NCI-H146 treated with DMSO at 0.1 percent for 48 hours (cell line): ENCODE data around the gene PTPRE.

Experiments
- DNase-seq: peaks from one replicate; lab custom pipeline; 2025; ENCODE audit not compliant: unreplicated experiment; lab: John Stamatoyannopoulos, UW

PTPRE gene

DNA sequence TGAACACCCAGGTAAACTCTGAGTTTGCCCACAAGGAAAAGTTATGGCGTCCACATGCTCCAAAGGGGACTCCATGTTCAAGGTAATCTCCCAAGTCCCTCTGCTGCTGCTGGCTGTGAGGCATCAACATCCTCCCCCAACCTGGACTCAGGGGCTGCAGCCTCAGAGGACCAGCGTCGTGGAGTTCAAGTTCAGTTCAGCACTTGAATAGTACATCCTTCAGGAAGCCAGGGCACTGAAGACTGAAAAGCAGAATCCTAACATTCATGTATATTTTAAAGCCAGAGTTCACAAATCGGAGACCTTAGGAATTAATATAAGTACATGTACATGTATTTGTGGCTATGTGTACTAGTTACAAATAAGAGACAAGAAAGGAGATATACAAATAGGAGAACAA is 90.4 kb downstream of the PTPRE start:
- DNase-seq = no peak

DNA sequence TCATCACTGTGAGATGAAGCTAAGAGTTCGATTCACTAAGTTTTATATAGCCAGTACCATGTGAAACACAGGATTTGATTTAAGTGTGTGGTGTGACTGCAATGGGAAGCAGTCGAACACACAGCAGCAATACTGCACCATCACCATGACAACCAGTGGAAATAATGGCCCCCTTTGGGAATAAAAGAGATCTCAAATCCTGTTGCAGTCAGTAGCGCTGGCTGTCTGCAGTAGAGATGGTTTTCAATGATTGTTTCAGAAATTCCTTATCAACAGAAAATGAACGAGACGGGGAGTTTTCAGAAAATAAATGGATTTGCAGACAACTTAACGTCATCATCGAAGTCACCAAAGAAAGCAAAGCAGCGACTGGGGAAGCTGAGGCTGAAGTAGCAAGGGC is 91.0 kb downstream of the PTPRE start:
- DNase-seq = no peak

DNA sequence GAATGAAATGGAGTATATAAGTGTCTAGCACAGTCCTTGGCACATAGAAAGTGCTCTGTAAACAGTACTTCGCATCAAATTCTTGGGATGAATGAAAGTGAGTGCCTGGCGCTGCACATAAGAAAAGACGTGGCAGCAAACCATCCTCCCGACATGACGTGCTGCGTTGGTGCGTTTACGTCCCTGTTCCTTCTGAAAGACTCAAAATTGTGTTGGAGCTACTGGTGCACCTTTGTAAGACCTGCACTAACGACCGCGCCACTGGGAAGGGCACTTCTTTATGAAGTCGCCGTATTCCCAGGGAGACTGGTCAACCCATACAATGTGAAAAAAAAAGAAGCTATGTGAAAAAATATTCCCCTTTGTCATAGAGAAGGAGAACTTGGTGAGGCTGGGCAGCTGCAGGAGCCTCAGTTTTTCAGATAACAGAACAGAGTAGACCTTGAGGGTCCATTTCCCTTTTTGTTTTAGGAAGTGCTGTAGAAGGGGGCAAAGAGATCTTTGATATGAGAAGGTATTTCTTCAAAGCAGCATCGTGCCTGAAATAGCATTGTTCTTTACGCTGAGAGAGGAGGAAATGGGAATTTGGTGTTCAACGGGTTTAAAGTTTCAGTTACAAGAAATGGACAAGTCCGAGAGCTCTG is 91.7 kb downstream of the PTPRE start:
- no peak for DNase-seq

DNA sequence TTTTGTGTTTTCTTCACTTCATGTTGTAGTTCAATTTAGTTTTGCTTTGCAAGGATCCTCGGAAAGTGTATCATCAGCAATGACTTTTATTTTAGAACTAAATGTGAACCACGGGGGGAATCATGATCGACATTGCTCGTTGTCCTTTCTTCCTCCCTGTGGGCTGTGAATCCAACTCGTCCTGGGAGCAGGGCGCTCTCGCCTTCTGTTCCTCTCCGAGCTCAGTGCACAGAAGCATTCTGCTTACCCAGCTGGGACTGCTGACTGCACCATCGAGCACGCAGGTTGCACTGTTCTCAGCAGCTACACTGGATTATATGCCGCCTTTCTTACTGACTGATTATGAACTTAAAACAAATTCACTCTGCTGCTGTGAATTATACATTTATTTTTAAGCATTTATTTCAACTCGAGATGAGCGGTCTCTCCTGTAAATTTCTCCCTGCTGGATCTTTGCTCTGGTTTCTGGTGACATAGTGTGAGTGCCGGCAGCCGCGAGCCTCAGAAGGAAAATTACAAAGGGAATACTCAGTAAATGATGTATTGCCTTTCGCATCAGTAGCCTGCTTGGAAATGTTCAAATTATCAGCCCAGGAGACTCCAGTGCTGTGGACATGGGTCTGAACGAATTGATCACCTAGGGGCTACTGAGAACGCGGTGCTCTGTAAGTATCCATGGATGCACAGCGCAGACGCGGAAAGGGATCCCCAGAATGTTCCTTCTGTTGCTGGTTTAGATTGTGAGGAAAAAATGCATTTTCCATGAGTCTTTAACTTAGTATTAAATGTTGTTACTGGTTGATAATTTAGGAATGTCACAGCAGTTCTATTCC is 92.6 kb downstream of the PTPRE start:
- no peak for DNase-seq

DNA sequence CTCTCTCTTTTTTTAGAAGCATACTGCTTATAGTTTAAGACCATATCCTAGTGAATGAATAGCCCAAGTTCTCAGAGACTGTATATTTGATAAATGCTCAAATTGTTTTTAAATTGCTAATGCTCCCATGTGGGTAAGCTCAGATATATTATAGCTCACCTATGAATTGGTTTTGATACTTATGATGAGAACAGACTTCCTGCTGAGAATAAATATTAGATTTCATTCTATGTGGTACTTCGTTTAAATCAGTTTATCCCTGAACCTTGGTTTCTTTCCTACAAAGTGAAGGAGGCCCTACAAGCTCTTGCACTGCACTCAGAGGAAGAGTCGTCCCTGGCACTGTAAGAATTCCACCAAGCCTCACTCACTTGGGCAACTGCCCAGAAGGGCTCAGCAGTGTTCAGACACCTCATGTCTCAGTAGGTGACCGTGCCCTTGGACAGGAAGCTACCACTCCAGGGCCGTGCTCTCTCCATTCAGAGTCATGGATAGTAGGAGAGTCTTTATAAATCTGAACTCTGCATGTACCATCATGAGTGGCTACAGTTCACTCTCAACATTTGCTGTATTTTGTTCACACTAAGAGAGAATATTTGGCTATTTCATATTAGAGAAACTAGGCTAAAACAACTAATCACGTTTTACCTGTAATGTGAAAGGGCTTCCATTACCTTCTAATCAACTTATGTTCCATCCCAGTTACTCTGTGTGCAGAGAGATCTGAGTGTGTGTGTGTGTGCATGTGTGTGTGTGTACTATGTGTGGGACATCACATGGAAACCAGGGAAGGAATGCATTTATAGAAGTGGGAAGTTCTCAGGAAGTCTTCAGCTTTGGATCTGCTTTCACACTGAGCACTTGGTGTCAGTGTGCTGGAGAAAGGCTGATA is 93.8 kb downstream of the PTPRE start:
- DNase-seq = no peak

DNA sequence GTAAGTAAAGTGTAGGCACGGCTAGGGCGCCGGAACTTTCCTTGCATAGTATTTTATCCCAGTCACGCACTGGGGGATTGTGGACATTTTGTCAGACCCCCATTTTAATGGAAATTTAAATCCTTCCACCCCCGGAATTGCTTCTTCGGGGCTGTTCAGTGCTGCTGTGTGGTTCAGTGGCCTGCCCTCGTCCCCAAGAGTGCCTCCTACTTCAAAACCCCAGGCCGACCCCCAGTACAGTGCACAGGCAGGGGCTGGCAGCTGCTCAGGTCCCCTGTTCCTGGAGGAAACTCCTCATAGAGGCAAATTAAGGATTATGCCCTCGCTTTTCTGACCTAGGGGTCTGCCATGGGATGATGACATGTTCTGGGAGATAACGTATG is 94.5 kb downstream of the PTPRE start:
- no peak for DNase-seq

DNA sequence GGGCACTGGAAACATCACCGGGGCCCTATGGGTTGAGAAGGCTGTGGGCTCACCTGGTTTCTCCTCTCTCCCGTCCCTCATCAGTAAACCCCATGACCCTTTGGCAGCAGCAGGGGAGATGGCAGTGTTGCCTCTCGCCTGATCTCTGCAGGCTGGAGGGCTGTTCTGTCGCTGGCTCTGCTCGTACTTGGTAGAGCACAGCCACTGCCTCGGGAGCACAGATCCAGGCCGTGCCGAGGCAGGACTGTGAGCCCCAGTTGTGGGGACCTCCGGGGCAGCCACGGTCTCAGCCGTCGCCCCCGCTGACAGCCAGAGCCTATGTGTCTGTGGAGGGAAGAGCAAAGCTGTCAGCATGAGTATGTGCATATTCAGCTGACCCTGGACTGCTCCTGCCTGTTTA is 94.9 kb downstream of the PTPRE start:
- DNase-seq = no peak

DNA sequence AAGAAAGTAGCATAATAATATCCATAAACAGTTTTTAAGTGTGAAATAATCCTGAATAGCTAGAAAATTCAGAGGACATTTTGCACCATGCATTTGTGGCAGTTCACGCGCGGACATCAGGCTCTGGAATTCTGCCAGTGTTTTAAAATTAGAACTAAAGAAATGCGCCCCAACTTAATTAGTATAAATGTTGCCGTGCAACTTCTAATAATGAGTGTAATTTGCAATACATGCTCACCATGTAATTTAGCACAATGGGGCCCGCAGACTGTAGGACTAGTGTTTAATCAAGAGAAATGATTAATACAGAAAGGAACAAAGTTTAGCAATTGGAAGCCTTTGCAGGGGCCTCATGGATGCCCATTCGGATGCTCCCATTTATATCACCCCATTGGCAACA is 96.6 kb downstream of the PTPRE start:
- DNase-seq = no peak

DNA sequence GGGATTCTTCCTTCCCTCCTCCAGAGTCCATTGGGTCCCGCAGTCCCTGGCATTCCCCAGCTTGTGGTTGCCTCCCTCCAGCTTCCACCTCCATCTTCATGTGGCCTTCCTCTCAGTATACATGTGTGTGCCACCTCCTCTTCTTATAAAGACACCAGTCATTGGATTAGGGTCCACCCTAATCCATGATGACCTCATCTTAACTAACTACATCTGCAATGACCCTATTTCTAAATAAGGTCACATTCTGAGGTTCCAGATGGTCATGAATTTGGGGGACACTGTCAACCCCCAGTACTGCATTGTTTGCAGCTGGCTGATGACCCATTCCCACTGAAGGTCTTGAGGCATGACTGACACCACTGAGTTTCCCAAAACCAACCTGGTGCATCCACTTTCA is 99.0 kb downstream of the PTPRE start:
- DNase-seq = no peak

DNA sequence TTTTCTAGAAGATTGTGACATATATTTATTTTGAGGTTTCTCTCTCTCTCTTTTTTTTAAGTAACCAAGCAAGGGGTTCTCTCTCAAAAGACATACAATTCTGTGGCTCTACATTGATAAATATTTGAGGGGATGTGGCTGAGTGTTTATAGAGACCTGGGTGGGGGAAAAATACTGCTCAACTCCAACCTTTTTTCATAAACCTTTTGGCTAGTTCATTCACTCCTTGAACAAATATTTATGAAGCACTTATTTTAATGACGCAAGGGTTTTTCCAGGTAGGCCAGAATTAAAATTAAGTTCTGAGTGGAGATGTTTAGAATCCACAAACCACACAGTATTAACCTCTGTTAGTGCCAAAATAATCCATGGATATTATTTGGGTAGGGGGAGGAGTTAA is 100.2 kb downstream of the PTPRE start:
- DNase-seq = no peak

DNA sequence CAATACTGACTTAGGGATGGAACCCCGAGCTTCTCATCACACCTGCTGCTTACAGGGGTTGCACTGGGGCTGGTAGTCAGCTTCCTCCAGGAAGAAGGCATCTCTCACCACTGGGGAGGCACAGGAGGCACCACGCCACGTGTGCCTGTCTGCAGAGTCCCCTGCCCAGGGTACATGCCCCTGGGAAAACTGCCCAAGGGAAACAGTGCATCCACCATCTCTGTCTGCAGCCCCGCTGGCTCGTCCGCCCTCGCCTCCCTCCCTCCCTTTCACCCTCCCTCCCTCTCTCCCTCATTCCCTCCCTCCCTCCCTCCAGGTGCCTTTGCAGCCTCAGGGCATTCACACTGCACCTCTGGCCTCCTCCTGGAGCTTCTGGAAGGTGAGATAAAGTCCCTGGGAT is 101.1 kb downstream of the PTPRE start:
- DNase-seq = no peak

DNA sequence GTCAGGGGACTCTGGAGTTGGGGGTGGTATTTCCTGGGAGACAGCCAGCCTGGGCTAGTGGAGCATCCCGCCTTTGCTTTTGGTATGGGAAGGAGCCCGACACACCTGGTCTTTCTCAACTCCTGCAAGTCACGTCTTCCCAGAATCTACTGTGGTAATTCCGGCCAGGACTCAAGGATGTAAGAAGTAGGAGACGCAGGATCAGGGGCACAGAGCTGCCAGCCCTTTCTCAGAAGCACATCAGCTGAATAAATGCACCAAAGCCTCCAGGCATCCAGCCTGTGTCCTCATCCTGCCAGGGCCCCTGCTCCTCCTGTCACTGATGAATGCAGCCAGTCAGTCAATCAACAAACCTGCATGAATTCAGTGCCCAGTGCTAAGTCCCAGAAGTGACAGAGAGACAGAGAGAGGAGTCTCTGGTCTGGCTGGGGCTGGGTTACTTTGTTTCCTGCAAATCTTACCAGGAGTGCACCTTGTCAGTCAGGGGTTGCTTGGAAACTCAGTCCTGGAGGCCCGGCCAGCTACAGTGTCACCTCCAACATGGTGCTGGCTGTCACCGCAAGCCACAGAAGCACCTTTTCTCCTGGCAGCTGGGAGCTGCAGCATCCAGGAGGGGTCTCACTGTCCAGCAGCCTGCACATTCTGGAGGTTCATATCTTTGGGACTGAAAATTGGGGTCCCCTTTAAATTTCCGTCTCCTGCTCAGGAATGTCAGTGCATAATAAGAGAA is 101.8 kb downstream of the PTPRE start:
- DNase-seq = no peak

DNA sequence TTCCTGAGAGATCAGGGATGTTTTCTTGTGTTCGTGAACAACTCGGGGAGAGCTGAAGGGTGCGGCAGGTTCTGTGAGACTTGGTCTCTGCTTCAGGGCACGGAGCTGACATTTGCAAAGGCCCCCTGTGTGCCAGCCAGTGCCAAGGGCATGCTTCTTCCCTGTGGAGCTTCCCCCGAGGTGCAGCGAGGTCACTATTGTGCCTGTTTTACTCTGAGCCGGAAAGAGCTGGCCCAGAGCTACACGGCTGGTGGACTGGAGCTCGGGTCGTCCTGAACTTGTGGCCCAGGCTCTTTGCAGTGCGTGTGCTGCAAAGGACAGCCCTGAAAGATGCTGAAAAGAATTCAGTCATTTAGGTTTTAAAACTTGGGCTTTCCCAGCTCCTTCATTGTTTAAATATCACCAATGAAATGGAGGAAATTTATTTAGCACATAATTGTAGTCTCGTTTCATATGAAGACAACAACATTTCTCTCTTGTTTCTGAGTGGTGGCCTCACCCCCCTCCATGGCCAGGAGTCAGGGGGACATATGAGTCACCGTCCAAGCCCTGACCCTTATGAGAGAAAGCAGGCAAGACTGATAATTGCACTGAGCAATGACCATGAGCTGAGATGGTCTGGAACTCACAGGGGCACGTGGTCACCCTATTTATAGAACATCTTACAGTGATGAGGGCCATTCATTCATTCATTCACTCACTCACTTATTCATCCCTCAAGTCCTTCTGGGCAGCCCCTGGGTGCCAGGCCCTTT is 102.6 kb downstream of the PTPRE start:
- no peak for DNase-seq

DNA sequence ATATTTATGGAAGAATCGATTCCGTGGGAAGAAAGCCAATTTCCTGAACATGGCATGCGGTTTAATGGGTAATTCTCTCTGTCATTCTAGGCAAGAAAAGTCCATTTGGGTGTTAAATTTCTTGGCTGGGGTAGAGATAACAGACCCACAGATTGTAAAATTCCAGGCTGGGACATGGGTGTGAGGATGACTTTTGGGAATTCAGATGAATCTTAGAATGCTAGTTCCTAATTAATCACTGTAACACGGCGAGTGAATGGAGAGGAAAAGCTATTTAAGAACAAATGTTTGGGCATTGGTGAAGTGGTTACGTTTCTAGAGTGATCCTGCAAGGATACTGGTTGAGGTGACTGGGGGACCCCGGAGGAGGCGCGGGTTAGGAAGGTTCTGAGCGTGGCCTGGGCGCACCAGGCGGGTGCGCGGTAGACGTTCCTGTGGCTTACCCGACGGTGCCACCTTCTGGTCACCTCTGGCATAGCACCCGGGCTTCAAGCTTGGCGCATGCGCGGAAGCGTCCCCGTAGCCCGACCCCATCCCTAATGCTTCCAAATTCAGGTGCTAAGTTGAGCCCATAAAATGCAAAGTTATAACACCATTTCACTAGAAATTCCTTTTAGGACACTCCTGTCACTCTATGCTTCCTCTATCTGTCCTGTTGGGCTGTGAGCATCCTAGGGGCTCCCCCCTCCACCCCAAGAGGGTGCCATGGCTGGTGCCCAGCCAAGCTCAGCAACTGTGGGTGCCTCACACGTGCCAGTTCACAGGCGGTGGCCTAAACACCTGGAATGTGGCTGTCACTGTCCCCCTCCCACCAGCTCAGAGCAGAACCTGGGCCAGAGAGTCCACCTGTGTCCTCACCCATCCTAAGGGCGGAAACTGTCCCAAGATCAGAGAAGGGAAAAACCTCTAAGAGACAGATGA is 104.4 kb downstream of the PTPRE start:
- DNase-seq = no peak

DNA sequence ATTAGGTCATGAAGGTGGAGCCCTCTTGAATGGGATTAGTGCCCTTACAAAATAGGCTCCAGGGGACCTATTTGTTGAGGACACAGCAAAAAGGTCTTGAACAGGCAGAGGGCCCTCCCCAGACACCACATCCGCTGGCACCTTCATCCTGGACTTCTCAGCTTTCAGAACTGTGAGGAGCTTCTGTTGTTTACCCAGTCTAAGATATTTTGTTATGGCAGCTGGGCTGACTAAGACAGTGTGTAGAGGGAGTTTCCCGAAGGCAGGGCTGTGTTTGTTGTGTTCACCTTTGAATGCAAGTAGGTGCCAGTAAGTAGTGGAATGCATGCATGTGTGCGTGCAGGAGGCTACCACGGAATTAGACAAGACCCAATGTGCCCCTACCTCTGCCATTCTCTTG is 106.7 kb downstream of the PTPRE start:
- DNase-seq = no peak

DNA sequence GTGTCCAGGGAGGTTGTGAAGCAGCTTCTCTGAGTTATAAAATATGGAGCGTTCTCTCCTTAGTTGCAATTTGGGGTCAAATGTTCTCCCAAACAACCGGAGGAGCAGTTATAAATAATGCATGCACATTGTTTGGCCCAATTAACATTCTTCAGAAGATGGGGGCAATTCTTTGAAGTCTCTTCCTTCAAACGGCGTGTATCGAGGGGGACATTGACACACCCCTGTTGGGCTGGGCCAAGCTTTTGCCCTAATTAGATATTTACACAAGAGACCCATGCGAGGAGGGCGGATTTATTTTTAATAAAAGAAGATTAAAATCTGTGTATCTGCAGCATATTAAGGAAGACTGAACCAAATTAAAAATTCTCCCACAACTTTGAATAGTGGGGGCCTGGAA is 107.3 kb downstream of the PTPRE start:
- no peak for DNase-seq

DNA sequence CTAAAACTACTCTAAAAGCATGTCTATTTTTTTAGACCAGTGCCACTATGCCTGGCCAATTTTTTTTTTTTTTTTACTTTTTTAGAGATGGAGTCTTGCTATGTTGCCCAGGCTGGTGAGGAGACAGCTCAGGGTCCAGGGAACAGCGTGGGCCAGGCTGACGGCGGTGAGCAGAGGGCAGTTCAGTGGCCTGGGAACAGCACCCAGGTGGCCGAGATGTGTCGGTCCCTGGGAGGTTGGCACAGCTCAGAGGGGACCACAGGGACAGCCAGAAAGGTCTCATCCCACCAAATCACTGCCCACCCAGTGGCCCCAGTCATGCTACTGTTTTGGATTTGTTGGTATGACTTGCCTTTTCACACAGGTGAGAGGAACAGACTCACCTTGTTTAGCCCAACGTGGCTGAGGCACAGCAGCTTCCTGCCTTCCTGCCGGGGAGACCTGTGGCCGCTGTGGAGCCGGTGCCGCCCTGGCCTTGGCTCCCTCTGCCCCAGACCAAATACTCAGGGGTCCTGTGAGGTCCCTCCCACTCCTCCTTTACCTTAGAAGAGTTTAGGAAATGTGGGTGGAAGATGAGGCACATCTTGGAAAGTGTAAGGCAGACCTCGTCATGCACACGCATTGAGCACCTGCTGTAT is 109.6 kb downstream of the PTPRE start:
- no peak for DNase-seq

DNA sequence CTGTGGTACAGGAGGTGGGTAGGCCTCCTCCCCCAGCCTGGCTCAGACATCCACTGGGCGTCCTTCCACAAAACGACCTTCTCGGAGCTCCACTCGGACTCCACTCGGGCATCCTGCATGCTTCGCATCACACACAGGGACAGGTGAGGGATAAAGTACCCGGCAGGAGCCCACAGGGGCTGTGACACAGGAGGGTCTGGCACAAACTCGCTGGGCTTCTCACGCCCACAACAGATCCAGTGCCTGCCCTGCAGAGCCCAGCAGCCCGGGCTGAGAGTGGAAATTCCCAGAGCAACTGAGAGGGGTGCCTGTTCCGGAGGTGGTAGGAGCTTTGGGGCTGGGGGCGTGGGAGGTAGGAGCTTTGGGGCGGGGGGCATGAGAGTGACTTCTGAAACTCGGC is 110.9 kb downstream of the PTPRE start:
- DNase-seq = no peak

DNA sequence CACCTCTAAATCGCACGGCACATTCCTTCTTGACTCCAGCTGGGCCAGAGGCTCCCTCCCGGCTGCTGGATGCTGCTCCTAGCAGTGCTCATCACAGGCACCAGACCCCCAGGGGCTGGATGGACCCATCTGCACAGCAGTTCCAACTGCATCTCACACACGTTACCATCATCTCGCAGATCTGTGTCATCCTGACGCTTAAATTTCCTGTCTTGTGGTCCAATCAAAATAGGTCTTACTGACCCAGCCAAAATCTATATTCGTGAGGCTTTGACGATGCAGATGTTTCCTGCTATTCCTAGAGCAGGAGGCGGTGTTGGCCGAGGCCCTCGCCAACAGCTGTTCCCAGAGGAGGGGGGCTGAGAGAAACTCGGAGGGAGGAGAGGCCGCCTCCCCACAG is 111.3 kb downstream of the PTPRE start:
- no peak for DNase-seq
